ENCODE measurements around the gene LRRC74A.

LRRC74A gene

GRCh38 chr14:76916040-76916715 is 90.0 kb downstream of the LRRC74A start:
- DNase-seq (ENCODE audit: extremely low spot score, insufficient read length, low read depth) (no peak), FAIRE-seq (no peak)

GRCh38 chr14:76917158-76917596 is 91.0 kb downstream of the LRRC74A start:
- FAIRE-seq (no peak), DNase-seq (ENCODE audit: extremely low spot score, insufficient read length, low read depth) (no peak)

- FAIRE-seq, result no peak
- no peak for DNase-seq (ENCODE audit: extremely low spot score, insufficient read length, low read depth)
Measured at GRCh38 chr14:76917745-76918255, 91.6 kb downstream of the LRRC74A start.

GRCh38 chr14:76918256-76918781 is 92.1 kb downstream of the LRRC74A start:
- no peak for FAIRE-seq
- DNase-seq (ENCODE audit: extremely low spot score, insufficient read length, low read depth), result no peak

- DNase-seq (ENCODE audit: extremely low spot score, insufficient read length, low read depth) (no peak), FAIRE-seq (peak; percentile 44)
Measured at GRCh38 chr14:76918782-76919394, 92.7 kb downstream of the LRRC74A start.
